ENCODE measurements around the gene PLPP4. TPM values are rescaled to one million over a fixed set of nuclear protein-coding genes. Genes with fewer than 3 reads are reported as not detected.

The PLPP4 gene
- total RNA-seq, 1 donor from 2014 or later: not detected

DNA sequence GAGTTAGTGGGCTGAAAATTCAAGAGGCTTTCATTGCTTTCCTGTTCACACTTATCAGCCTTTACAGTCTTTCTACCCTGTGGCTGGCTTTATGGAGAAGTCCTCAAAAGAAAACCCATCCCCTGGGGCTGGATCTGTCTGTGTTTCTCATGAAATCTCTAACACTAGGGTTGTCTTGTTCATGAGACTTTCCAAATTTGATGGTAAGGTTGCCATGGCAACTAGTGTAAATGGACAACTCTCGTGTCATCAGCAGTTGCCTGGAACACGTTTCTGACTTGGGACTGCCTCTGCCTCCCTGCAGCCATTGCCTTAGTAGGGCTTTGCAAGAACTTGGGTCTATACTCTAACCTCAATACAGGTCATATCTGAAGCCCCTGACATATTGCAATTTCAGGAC lies 35.8 kb upstream of the PLPP4 start:
- H3K36me3 Mint-ChIP-seq (ENCODE audit: low read depth): no peaks in the 10 kb centered on the region
- H3K27me3 Mint-ChIP-seq: peaks cover 6% of the 10 kb centered on the region
- no peak for ATAC-seq (ENCODE audit: low read depth)
- POLR2A ChIA-PET: no interaction called here
- H3K27ac Mint-ChIP-seq: no peak overlapping the region
- no peak overlapping the region for H3K4me3 Mint-ChIP-seq
- intact Hi-C loops (cut with micrococcal nuclease): loop anchor here (5.0 to 10.0 kb wide), 2 partner anchors 316 to 1314 kb away; no protein-coding TSS in a partner anchor
- no peaks in the 10 kb centered on the region for H3K4me1 Mint-ChIP-seq
- TF ChIP-seq, protein P1, sequence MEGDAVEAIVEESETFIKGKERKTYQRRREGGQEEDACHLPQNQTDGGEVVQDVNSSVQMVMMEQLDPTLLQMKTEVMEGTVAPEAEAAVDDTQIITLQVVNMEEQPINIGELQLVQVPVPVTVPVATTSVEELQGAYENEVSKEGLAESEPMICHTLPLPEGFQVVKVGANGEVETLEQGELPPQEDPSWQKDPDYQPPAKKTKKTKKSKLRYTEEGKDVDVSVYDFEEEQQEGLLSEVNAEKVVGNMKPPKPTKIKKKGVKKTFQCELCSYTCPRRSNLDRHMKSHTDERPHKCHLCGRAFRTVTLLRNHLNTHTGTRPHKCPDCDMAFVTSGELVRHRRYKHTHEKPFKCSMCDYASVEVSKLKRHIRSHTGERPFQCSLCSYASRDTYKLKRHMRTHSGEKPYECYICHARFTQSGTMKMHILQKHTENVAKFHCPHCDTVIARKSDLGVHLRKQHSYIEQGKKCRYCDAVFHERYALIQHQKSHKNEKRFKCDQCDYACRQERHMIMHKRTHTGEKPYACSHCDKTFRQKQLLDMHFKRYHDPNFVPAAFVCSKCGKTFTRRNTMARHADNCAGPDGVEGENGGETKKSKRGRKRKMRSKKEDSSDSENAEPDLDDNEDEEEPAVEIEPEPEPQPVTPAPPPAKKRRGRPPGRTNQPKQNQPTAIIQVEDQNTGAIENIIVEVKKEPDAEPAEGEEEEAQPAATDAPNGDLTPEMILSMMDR (IDR thresholded peaks at IDR 0.05): no peak
- peaks cover 2% of the 10 kb centered on the region for H3K9me3 Mint-ChIP-seq
- DNase-seq: no peak
- CTCF ChIA-PET: no interaction called here

DNA sequence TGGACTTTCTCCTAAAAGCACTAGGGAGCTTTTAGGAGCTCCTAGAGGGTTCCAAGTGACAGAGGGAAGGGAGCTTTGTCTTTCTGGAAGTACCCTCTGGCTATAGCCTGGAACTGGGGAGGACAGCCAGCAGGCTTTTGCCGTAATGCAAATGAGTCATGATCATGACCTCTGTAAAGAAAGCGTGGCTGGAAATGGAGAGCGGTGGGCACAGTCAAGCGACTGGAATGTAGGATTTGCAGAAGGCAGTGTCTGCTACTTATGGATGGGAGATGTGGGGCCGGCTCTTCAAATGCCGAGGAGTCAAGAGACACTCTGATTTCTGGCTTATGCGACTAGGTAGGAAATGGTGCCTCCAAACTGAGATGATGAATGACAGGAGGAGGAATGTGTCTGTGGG lies 34.6 kb upstream of the PLPP4 start:
- TF ChIP-seq, protein P1 (IDR thresholded peaks at IDR 0.05): no peak
- H3K4me3 Mint-ChIP-seq: no peak overlapping the region
- intact Hi-C loops (cut with micrococcal nuclease): loop anchor here (5.0 to 10.0 kb wide), 2 partner anchors 315 to 1312 kb away; no protein-coding TSS in a partner anchor

DNA sequence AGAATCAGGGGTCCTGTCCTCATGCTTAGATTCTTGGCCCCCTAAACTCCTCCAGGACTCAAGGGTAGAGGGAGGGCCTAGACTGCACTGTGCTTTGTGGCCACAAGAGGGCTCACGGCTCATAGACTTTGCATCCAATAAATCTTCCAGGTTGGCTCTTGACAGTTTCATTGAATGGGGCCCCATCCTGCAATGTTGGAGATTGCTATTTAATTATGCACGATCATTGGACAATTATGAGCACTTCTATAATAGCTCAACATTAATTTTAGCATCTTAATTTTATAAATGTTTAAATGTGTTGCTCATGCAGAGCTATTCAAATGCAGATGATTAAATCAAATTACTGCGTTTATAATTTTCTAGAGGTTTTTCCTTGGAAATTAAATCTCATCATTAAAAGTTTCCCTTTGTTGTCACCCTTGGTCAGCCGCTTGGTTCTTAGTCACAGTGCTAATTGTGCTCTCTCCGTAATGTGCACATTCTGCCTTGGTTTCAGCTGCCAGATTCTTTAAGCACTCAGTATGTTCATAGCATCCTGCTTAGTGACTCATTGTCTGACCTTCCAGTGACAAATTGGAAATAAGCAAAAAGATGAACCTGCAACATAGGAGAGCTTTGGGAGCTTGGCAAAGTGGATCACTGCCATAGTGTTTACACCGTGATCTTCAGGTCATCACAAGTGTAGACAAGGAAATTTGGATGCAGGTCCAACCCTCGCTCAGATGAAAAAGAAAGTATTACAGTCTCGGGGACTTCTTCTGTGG lies 33.4 kb upstream of the PLPP4 start:
- TF ChIP-seq, protein P1 (IDR thresholded peaks at IDR 0.05): no peak
- ATAC-seq (ENCODE audit: low read depth) (no peak), DNase-seq (no peak)
- H3K27me3 Mint-ChIP-seq: peaks cover 6% of the 10 kb centered on the region
- no peak overlapping the region for H3K4me3 Mint-ChIP-seq
- ChIA-PET CTCF (interaction anchor here (0.9 to 1.5 kb wide), 2 partner anchors 10 to 18 kb away, joined by 3 read pairs; no protein-coding TSS in a partner anchor), POLR2A (no interaction called here)
- no peak overlapping the region for H3K27ac Mint-ChIP-seq
- H3K36me3 Mint-ChIP-seq (ENCODE audit: low read depth): no peaks in the 10 kb centered on the region
- intact Hi-C loops (cut with micrococcal nuclease): loop anchor here (5.0 to 10.0 kb wide), 2 partner anchors 314 to 1311 kb away; no protein-coding TSS in a partner anchor
- H3K9me3 Mint-ChIP-seq: peaks cover 2% of the 10 kb centered on the region
- H3K4me1 Mint-ChIP-seq: no peaks in the 10 kb centered on the region

More for the DNA sequence above, 34.6 kb upstream of the PLPP4 start:
- H3K4me1 Mint-ChIP-seq: no peaks in the 10 kb centered on the region
- DNase-seq: no peak
- CTCF ChIA-PET: interaction anchor here (1.5 kb wide), 1 partner anchor 11 kb away, joined by 3 read pairs; no protein-coding TSS in a partner anchor
- H3K9me3 Mint-ChIP-seq: peaks cover 2% of the 10 kb centered on the region
- H3K27me3 Mint-ChIP-seq: peaks cover 6% of the 10 kb centered on the region
- H3K27ac Mint-ChIP-seq: no peak overlapping the region
- no peak for ATAC-seq (ENCODE audit: low read depth)
- H3K36me3 Mint-ChIP-seq (ENCODE audit: low read depth): no peaks in the 10 kb centered on the region
- POLR2A ChIA-PET: no interaction called here

DNA sequence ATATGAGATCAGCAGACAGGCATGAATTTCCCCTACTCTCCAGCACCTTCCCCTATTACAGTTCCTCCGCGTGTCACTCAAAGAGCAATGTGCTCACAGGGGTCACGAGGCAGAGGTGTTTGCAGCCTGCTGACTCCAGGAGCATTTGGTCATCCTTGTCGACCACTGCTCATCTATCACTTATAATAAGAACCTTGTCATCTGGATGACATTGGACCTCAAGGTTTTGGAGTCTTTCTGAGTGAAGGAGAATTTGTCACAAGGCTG lies 32.9 kb upstream of the PLPP4 start:
- Mint-ChIP-seq H3K9me3 (peaks cover 2% of the 10 kb centered on the region), H3K36me3 (ENCODE audit: low read depth) (no peaks in the 10 kb centered on the region), H3K4me1 (no peaks in the 10 kb centered on the region), H3K27ac (no peak overlapping the region), H3K27me3 (peaks cover 6% of the 10 kb centered on the region), H3K4me3 (no peak overlapping the region)
- ChIA-PET CTCF (interaction anchor here (0.9 kb wide), 1 partner anchor 19 kb away, joined by 3 read pairs; no protein-coding TSS in a partner anchor), POLR2A (no interaction called here)
- TF ChIP-seq, protein P1 (IDR thresholded peaks at IDR 0.05): no peak
- no peak for DNase-seq
- no peak for ATAC-seq (ENCODE audit: low read depth)
- intact Hi-C loops (cut with micrococcal nuclease): loop anchor here (5.0 to 10.0 kb wide), 2 partner anchors 313 to 1311 kb away; no protein-coding TSS in a partner anchor

DNA sequence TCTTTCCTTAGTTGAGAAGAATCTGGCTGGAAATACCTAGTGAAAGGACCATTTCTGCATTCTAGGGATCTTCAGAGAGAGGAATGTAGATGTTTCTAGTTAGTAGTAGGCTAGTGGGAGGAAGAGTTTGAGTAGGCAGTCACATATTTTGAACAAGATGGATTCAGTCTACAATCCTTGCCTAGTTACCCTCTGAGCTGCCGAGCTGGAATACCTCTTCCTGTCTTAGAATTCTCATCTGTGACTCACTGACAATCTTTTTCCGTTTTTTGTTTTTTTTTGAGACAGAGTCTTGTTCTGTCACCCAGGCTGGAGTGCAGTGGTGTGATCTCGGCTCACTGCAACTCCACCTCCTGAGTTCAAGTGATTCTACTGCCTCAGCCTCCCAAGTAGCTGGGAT lies 30.7 kb upstream of the PLPP4 start:
- no peak overlapping the region for H3K4me3 Mint-ChIP-seq
- ATAC-seq (ENCODE audit: low read depth) (no peak), DNase-seq (no peak)
- TF ChIP-seq, protein P1 (IDR thresholded peaks at IDR 0.05): no peak
- peaks cover 6% of the 10 kb centered on the region for H3K27me3 Mint-ChIP-seq
- ChIA-PET POLR2A (no interaction called here), CTCF (no interaction called here)
- H3K27ac Mint-ChIP-seq: no peak overlapping the region
- H3K36me3 Mint-ChIP-seq (ENCODE audit: low read depth): no peaks in the 10 kb centered on the region
- intact Hi-C loops (cut with micrococcal nuclease): loop anchor here (10.0 kb wide), 1 partner anchor 1308 kb away; no protein-coding TSS in a partner anchor
- peaks cover 2% of the 10 kb centered on the region for H3K9me3 Mint-ChIP-seq
- H3K4me1 Mint-ChIP-seq: no peaks in the 10 kb centered on the region
